ENCODE data around the gene NUP188. TPM values are rescaled to one million over a fixed set of nuclear protein-coding genes. Genes with fewer than 3 reads are reported as not detected.

Gene NUP188
- total and polyA plus RNA-seq, 2 of the 13 experiments (the other 11 are each of a cell fraction or from before 2014, with no cell fraction given), result 28.0 to 38.5 TPM

- TF ChIP-seq ATF2 (CRISPR knock-in tag; IDR thresholded peaks at IDR 0.05) (no peak), LCORL (IDR thresholded peaks at IDR 0.05) (no peak), LCORL (CRISPR knock-in tag; IDR thresholded peaks at IDR 0.05) (0 out of 2 replicates have a peak, but pooled peaks have one; percentile 17), REPIN1 (CRISPR knock-in tag; IDR thresholded peaks at IDR 0.05; ENCODE audit: borderline replicate concordance, low read depth) (no peak), ZNF468 (CRISPR knock-in tag; IDR thresholded peaks at IDR 0.05) (no peak), ZKSCAN5 (CRISPR knock-in tag; IDR thresholded peaks at IDR 0.05) (no peak), ZNF430 (CRISPR knock-in tag; IDR thresholded peaks at IDR 0.05) (no peak), NR2F1 (CRISPR knock-in tag; IDR thresholded peaks at IDR 0.05) (no peak), SRSF4 (IDR thresholded peaks at IDR 0.05; ENCODE audit: low read depth, low read length, poor library complexity, severe bottlenecking) (no peak), CBX5 (CRISPR knock-in tag; IDR thresholded peaks at IDR 0.05; ENCODE audit: borderline replicate concordance) (no peak), ZNF251 (CRISPR knock-in tag; IDR thresholded peaks at IDR 0.05) (no peak), ATF7 (IDR thresholded peaks at IDR 0.05) (no peak), ATF7 (CRISPR knock-in tag; IDR thresholded peaks at IDR 0.05) (no peak), SIN3B (IDR thresholded peaks at IDR 0.05; ENCODE audit: low read length) (no peak), HES4 (CRISPR knock-in tag; IDR thresholded peaks at IDR 0.05; ENCODE audit: borderline replicate concordance) (no peak), ELF3 (CRISPR knock-in tag; IDR thresholded peaks at IDR 0.05) (no peak), ZNF124 (CRISPR knock-in tag; IDR thresholded peaks at IDR 0.05) (no peak), NFE2L1 (CRISPR knock-in tag; IDR thresholded peaks at IDR 0.05; ENCODE audit: borderline replicate concordance) (no peak), ZNF879 (CRISPR knock-in tag; IDR thresholded peaks at IDR 0.05) (no peak), FOXP1 (IDR thresholded peaks at IDR 0.05) (no peak), FOXP1 (CRISPR knock-in tag; IDR thresholded peaks at IDR 0.05) (no peak), ZNF256 (CRISPR knock-in tag; conservative IDR thresholded peaks at IDR 0.05) (no peak), SRF (IDR thresholded peaks at IDR 0.05; ENCODE audit: low read depth, low read length) (no peak)
- TF ChIP-seq, protein P1, sequence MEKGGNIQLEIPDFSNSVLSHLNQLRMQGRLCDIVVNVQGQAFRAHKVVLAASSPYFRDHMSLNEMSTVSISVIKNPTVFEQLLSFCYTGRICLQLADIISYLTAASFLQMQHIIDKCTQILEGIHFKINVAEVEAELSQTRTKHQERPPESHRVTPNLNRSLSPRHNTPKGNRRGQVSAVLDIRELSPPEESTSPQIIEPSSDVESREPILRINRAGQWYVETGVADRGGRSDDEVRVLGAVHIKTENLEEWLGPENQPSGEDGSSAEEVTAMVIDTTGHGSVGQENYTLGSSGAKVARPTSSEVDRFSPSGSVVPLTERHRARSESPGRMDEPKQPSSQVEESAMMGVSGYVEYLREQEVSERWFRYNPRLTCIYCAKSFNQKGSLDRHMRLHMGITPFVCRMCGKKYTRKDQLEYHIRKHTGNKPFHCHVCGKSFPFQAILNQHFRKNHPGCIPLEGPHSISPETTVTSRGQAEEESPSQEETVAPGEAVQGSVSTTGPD (CRISPR knock-in tag; IDR thresholded peaks at IDR 0.05), result 0 out of 2 replicates have a peak, but pooled peaks have one; percentile 16
- TF ChIP-seq, protein P2, sequence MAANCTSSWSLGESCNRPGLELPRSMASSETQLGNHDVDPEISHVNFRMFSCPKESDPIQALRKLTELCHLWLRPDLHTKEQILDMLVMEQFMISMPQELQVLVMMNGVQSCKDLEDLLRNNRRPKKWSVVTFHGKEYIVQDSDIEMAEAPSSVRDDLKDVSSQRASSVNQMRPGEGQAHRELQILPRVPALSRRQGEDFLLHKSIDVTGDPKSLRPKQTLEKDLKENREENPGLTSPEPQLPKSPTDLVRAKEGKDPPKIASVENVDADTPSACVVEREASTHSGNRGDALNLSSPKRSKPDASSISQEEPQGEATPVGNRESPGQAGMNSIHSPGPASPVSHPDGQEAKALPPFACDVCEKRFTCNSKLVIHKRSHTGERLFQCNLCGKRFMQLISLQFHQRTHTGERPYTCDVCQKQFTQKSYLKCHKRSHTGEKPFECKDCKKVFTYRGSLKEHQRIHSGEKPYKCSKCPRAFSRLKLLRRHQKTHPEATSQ (CRISPR knock-in tag; IDR thresholded peaks at IDR 0.05; ENCODE audit: borderline replicate concordance), result no peak
- TF ChIP-seq, protein P3, sequence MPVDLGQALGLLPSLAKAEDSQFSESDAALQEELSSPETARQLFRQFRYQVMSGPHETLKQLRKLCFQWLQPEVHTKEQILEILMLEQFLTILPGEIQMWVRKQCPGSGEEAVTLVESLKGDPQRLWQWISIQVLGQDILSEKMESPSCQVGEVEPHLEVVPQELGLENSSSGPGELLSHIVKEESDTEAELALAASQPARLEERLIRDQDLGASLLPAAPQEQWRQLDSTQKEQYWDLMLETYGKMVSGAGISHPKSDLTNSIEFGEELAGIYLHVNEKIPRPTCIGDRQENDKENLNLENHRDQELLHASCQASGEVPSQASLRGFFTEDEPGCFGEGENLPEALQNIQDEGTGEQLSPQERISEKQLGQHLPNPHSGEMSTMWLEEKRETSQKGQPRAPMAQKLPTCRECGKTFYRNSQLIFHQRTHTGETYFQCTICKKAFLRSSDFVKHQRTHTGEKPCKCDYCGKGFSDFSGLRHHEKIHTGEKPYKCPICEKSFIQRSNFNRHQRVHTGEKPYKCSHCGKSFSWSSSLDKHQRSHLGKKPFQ (CRISPR knock-in tag; IDR thresholded peaks at IDR 0.05; ENCODE audit: insufficient replicate concordance), result no peak
Observed at GRCh38 chr9:128921881-128922763, 25.4 kb upstream of the NUP188 start (continued).

Measured in HepG2 (cell line).